A549 (cell line): Measurements from ENCODE around the gene MAGI2. TPM values are rescaled to one million over a fixed set of nuclear protein-coding genes. Genes with fewer than 3 reads are reported as not detected.

ENCODE experiments used
- ATAC-seq, 2 experiments: fragments of 200-7000 bp in 1 of 2; fragments of >200 bp in 1 of 2; cut with Nextera tagmentation in 1 of 2; cut with Tn5 transposase in 1 of 2; 3 replicates each; pipeline versions ENCODE4 v1.8.0 to v1.9.1; 2018 to 2020; ENCODE audit warnings: mild to moderate bottlenecking in 1 of 2, moderate library complexity in 1 of 2
- CTCF ChIA-PET: fragments of 300-600 bp; sonication (Branson Sonifier 250); formaldehyde crosslinking; extraction: SDS; loops from one replicate; lab custom pipeline; 2021; ENCODE audit warnings: antibody characterized with exemption, inconsistent platforms; lab: Yijun Ruan, JAX
- POLR2A ChIA-PET: fragments of 350-600 bp; formaldehyde crosslinking; extraction: SDS; loops from one replicate; lab custom pipeline; 2021; ENCODE audit warnings: antibody characterized with exemption, inconsistent platforms; lab: Yijun Ruan, JAX
- DNase-seq, 2 experiments: peaks; one replicate each; pipeline versions ENCODE4 v3.0.0 to v3.0.0-alpha.2; 2011 to 2016; ENCODE audit warnings: low read depth in 1 of 2, low spot score in 1 of 2
- FAIRE-seq: peaks from 2 replicates; lab custom pipeline; 2011; peaks lifted over from hg19 to GRCh38; lab: Jason Lieb, UNC
- H3K27ac ChIP-seq, 2 experiments: fragments of >200 bp; sonication (Bioruptor Twin); formaldehyde crosslinking; 3 replicates each; pipeline ENCODE4 v1.5.1; 2016 to 2017
- H3K4me1 ChIP-seq: fragments of >200 bp; sonication (Bioruptor Twin); formaldehyde crosslinking; 3 replicates; pipeline ENCODE4 v1.6.1; 2016
- H3K4me2 ChIP-seq: fragments of >200 bp; sonication (Bioruptor Twin); formaldehyde crosslinking; 3 replicates; pipeline ENCODE4 v1.6.1; 2016
- H3K4me3 ChIP-seq: fragments of >200 bp; sonication (Bioruptor Twin); formaldehyde crosslinking; 3 replicates; pipeline ENCODE4 v1.5.1; 2016
- H3K9me3 ChIP-seq: fragments of >200 bp; sonication (Bioruptor Twin); formaldehyde crosslinking; 3 replicates; pipeline ENCODE4 v1.6.1; 2016
- CBX2 ChIP-seq: fragments of 200-600 bp; sonication (generic); IDR thresholded peaks from 2 replicates; pipeline ENCODE4 v1.6.1; 2016; ENCODE audit warnings: low read depth, mild to moderate bottlenecking, borderline replicate concordance
- CHD2 ChIP-seq: fragments of 150-350 bp; IDR thresholded peaks from 2 replicates; pipeline ENCODE4 v1.6.1; 2014; ENCODE audit warnings: low read length; ENCODE audit not compliant: partially characterized antibody
- EHF ChIP-seq: fragments of 250-450 bp; sonication (Bioruptor Pico); IDR thresholded peaks from 2 replicates; pipeline ENCODE4 v1.5.0; 2020; ENCODE audit warnings: mild to moderate bottlenecking
- EHMT2 ChIP-seq: fragments of 200-600 bp; sonication (generic); IDR thresholded peaks from 2 replicates; pipeline ENCODE4 v1.6.1; 2016; ENCODE audit warnings: antibody characterized with exemption, low read depth, mild to moderate bottlenecking, moderate library complexity
- EP300 ChIP-seq, 2 experiments: fragments of >200 bp; sonication (Bioruptor Twin); formaldehyde crosslinking; IDR thresholded peaks; 2 replicates in 1 of 2; 3 replicates in 1 of 2; pipeline ENCODE4 v1.6.1; 2016 to 2017
- ESRRA ChIP-seq: fragments of 150-350 bp; IDR thresholded peaks from 2 replicates; pipeline ENCODE4 v1.6.1; 2014; ENCODE audit warnings: mild to moderate bottlenecking, low read length, borderline replicate concordance
- FOSB ChIP-seq: fragments of 250-450 bp; sonication (Bioruptor Pico); IDR thresholded peaks from 2 replicates; pipeline ENCODE4 v1.5.0; 2020; ENCODE audit warnings: mild to moderate bottlenecking, moderate library complexity
- FOXS1 ChIP-seq: fragments of 250-450 bp; sonication (Bioruptor Pico); IDR thresholded peaks from 2 replicates; pipeline ENCODE4 v1.5.0; 2020; ENCODE audit warnings: mild to moderate bottlenecking, moderate library complexity
- GATA3 ChIP-seq: IDR thresholded peaks from 2 replicates; pipeline ENCODE4 v1.6.1; 2012; ENCODE audit warnings: borderline replicate concordance
- HOXA7 ChIP-seq: fragments of 250-450 bp; sonication (Bioruptor Pico); IDR thresholded peaks from 2 replicates; pipeline ENCODE4 v1.5.0; 2020; ENCODE audit warnings: mild to moderate bottlenecking, moderate library complexity
- HOXB13 ChIP-seq: fragments of 250-450 bp; sonication (Bioruptor Pico); IDR thresholded peaks from 2 replicates; pipeline ENCODE4 v1.5.0; 2020; ENCODE audit warnings: low read depth, mild to moderate bottlenecking, moderate library complexity
- JUNB ChIP-seq: fragments of >200 bp; sonication (Bioruptor Twin); formaldehyde crosslinking; IDR thresholded peaks from 2 replicates; pipeline ENCODE4 v1.6.1; 2016
- MAZ ChIP-seq: fragments of 150-350 bp; IDR thresholded peaks from 2 replicates; pipeline ENCODE4 v1.6.1; 2014; ENCODE audit warnings: antibody characterized with exemption, low read depth, low read length, borderline replicate concordance
- MYC ChIP-seq: IDR thresholded peaks from 2 replicates; pipeline ENCODE4 v1.6.1; 2012; ENCODE audit warnings: mild to moderate bottlenecking, inconsistent platforms, low read length, improper control_type of control experiment, borderline replicate concordance
- NR3C1 ChIP-seq: fragments of >200 bp; sonication (Bioruptor Twin); formaldehyde crosslinking; IDR thresholded peaks from 3 replicates; pipeline ENCODE4 v1.6.1; 2017
- PHF8 ChIP-seq: fragments of 200-600 bp; sonication (generic); IDR thresholded peaks from 2 replicates; pipeline ENCODE4 v1.6.1; 2016; ENCODE audit warnings: low read depth, mild to moderate bottlenecking, antibody characterized with exemption, moderate library complexity, borderline replicate concordance
- RARB ChIP-seq: fragments of 250-450 bp; sonication (Bioruptor Pico); IDR thresholded peaks from 2 replicates; pipeline ENCODE4 v1.8.0; 2021; ENCODE audit warnings: mild to moderate bottlenecking, moderate library complexity
- RCOR1 ChIP-seq: fragments of 150-350 bp; IDR thresholded peaks from 2 replicates; pipeline ENCODE4 v1.6.1; 2014; ENCODE audit warnings: antibody characterized with exemption, low read length, low read depth
- SMC3 ChIP-seq: fragments of >200 bp; sonication (Bioruptor Twin); formaldehyde crosslinking; IDR thresholded peaks from 3 replicates; pipeline ENCODE4 v1.6.1; 2018; ENCODE audit warnings: inconsistent platforms
- TFCP2L1 ChIP-seq: fragments of 250-450 bp; sonication (Bioruptor Pico); IDR thresholded peaks from 2 replicates; pipeline ENCODE4 v1.5.0; 2021; ENCODE audit warnings: mild to moderate bottlenecking
- ZSCAN20 ChIP-seq: fragments of 250-450 bp; sonication (Bioruptor Pico); IDR thresholded peaks from 2 replicates; pipeline ENCODE4 v1.8.0; 2022; ENCODE audit warnings: mild to moderate bottlenecking, moderate library complexity
- WGBS: methylation state at CpG from one replicate; pipeline ENCODE4 v1.1.6; 2017; ENCODE audit errors: missing lambda C conversion rate; 5-methylcytosine and 5-hydroxymethylcytosine counted together
- polyA plus RNA-seq, 4 experiments: library from polyadenylated mRNA; depleted of rRNA in 3 of 4; stranded (reverse); fragments of >200 nt; fragmentation: RNase III in 1 of 4; extraction: RNeasy Plus Mini Kit Qiagen cat#74134 plus additional on column Dnase treatment in 1 of 4; gene quantifications; 2 replicates in 3 of 4; 3 replicates in 1 of 4; pipeline ENCODE4 v1.2.3, GENCODE V29; 2011 to 2017
- TF ChIP-seq, protein P1 (sequence below): fragments of 150-350 bp; IDR thresholded peaks from 2 replicates; pipeline ENCODE4 v1.6.1; 2014; ENCODE audit warnings: low read depth, mild to moderate bottlenecking, low read length
- TF ChIP-seq, protein P2 (sequence below): fragments of 250-450 bp; sonication (Bioruptor Pico); IDR thresholded peaks from 2 replicates; pipeline ENCODE4 v1.5.0; 2021; ENCODE audit warnings: mild to moderate bottlenecking, moderate library complexity, borderline replicate concordance
- TF ChIP-seq, protein P3 (sequence below): fragments of >200 bp; sonication (Bioruptor Twin); formaldehyde crosslinking; IDR thresholded peaks from 3 replicates; pipeline ENCODE4 v1.6.1; 2016
- TF ChIP-seq, protein P4 (sequence below): fragments of >200 bp; sonication (Bioruptor Twin); formaldehyde crosslinking; IDR thresholded peaks from 2 replicates; pipeline ENCODE4 v1.6.1; 2016
- TF ChIP-seq, protein P5 (sequence below): fragments of 250-450 bp; sonication (Bioruptor Pico); IDR thresholded peaks from 2 replicates; pipeline ENCODE4 v1.5.0; 2020; ENCODE audit warnings: low read depth, mild to moderate bottlenecking, moderate library complexity

Gene MAGI2
- polyA plus RNA-seq, 2 of the 4 experiments (the other 2 are of a cell fraction): 0.48 to 0.81 TPM

DNA sequence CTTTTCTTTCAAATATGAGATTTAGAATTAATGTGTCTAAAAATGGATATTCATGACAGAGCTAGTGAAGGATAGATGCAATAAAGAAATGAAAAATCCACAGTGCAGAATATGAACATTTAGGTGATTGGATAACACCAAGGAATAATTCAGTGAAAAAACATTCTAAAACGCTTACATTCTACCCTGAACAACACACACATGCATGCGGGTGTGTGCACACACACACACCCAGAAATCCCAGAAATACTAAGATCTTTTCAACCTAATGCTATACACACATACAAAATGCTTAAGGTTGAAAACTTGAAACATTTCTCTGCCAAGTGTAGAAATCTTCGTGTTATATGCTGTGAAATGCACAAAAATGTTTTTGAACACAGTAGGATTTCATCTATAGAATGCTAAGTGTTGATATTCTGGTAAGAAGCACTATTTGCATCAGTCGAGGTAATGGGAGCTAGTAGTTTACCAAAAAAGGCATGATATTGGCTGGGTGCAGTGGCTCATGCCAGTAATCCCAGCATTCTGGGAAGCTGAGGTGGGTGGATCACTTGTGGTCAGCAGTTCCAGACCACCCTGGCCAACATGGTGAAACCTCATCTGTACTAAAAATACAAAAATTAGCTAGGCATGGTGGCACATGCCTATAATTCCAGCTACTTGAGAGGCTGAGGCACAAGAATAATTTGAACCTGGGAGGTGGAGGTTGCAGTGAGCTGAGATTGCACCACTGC, 1054.3 kb downstream of the MAGI2 start:
- CTCF ChIA-PET: interaction anchor here (0.9 kb wide), 1 partner anchor 682 kb away, joined by 3 read pairs; no protein-coding TSS in a partner anchor

DNA sequence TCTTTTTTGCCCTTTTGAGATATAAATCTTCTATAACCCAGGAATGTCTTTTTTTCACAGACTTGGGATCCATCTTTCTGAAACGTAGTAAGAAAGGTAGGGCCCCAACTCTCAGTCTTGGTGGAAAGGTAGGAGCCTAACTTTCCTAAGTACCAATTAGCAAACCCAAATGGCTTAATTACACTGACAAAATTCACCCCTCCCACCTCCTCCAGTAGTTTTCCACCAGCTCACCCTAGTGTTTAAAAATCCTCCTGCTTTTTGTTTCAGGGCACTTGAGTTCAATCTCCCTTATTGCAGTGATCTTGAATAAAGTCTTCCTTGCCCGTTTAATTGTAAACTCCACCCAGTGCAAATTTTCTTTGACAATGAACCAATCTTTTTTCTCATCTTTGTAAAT, 1054.9 kb downstream of the MAGI2 start:
- ATAC-seq: no peak
- H3K9me3 ChIP-seq: no peaks in the 10 kb centered on the region
- H3K4me2 ChIP-seq: no peak overlapping the region
- POLR2A ChIA-PET: no interaction called here
- no peaks in the 10 kb centered on the region for H3K4me1 ChIP-seq
- CTCF ChIA-PET: interaction anchor here (0.9 kb wide), 1 partner anchor 683 kb away, joined by 3 read pairs; no protein-coding TSS in a partner anchor
- WGBS: 3% methylated on average over 2 of the region's 2 CpGs
- no peak for DNase-seq
- no peak for FAIRE-seq
- H3K4me3 ChIP-seq: no peak overlapping the region
- H3K27ac ChIP-seq: no peak overlapping the region
- TF ChIP-seq, protein P1, sequence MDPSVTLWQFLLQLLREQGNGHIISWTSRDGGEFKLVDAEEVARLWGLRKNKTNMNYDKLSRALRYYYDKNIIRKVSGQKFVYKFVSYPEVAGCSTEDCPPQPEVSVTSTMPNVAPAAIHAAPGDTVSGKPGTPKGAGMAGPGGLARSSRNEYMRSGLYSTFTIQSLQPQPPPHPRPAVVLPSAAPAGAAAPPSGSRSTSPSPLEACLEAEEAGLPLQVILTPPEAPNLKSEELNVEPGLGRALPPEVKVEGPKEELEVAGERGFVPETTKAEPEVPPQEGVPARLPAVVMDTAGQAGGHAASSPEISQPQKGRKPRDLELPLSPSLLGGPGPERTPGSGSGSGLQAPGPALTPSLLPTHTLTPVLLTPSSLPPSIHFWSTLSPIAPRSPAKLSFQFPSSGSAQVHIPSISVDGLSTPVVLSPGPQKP: no peak
- no peak for TF ChIP-seq EP300 (IDR thresholded peaks at IDR 0.05)
- no peak for TF ChIP-seq GATA3
- TF ChIP-seq HOXB13 (CRISPR knock-in tag): no peak
- no peak for TF ChIP-seq EHF (CRISPR knock-in tag)
- TF ChIP-seq EHMT2: no peak
- TF ChIP-seq TFCP2L1 (CRISPR knock-in tag): no peak
- no peak for TF ChIP-seq RARB (CRISPR knock-in tag)
- no peak for TF ChIP-seq MYC
- TF ChIP-seq, protein P2, sequence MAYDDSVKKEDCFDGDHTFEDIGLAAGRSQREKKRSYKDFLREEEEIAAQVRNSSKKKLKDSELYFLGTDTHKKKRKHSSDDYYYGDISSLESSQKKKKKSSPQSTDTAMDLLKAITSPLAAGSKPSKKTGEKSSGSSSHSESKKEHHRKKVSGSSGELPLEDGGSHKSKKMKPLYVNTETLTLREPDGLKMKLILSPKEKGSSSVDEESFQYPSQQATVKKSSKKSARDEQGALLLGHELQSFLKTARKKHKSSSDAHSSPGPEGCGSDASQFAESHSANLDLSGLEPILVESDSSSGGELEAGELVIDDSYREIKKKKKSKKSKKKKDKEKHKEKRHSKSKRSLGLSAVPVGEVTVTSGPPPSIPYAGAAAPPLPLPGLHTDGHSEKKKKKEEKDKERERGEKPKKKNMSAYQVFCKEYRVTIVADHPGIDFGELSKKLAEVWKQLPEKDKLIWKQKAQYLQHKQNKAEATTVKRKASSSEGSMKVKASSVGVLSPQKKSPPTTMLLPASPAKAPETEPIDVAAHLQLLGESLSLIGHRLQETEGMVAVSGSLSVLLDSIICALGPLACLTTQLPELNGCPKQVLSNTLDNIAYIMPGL (CRISPR knock-in tag): no peak
- TF ChIP-seq, protein P3, sequence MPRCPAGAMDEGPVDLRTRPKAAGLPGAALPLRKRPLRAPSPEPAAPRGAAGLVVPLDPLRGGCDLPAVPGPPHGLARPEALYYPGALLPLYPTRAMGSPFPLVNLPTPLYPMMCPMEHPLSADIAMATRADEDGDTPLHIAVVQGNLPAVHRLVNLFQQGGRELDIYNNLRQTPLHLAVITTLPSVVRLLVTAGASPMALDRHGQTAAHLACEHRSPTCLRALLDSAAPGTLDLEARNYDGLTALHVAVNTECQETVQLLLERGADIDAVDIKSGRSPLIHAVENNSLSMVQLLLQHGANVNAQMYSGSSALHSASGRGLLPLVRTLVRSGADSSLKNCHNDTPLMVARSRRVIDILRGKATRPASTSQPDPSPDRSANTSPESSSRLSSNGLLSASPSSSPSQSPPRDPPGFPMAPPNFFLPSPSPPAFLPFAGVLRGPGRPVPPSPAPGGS: no peak
- TF ChIP-seq HOXA7 (CRISPR knock-in tag): no peak
- TF ChIP-seq PHF8: no peak
- TF ChIP-seq NR3C1: no peak

More for the DNA sequence above, 1054.3 kb downstream of the MAGI2 start:
- DNase-seq (no peak), FAIRE-seq (no peak), ATAC-seq (no peak)
- no peak overlapping the region for H3K4me2 ChIP-seq
- no peak for TF ChIP-seq TFCP2L1 (CRISPR knock-in tag)
- TF ChIP-seq, protein P3: no peak
- no peak for TF ChIP-seq FOXS1 (CRISPR knock-in tag)
- no peak for TF ChIP-seq ZSCAN20 (CRISPR knock-in tag)
- TF ChIP-seq GATA3: no peak
- no peak for TF ChIP-seq CBX2
- TF ChIP-seq RCOR1: no peak
- TF ChIP-seq, protein P4, sequence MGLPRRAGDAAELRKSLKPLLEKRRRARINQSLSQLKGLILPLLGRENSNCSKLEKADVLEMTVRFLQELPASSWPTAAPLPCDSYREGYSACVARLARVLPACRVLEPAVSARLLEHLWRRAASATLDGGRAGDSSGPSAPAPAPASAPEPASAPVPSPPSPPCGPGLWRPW: no peak
- no peak for TF ChIP-seq PHF8
- TF ChIP-seq SMC3: no peak
- TF ChIP-seq NR3C1: no peak
- TF ChIP-seq, protein P5, sequence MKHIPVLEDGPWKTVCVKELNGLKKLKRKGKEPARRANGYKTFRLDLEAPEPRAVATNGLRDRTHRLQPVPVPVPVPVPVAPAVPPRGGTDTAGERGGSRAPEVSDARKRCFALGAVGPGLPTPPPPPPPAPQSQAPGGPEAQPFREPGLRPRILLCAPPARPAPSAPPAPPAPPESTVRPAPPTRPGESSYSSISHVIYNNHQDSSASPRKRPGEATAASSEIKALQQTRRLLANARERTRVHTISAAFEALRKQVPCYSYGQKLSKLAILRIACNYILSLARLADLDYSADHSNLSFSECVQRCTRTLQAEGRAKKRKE (CRISPR knock-in tag): no peak
- no peak for TF ChIP-seq FOSB (CRISPR knock-in tag)
- TF ChIP-seq JUNB: no peak
- TF ChIP-seq ESRRA: no peak
- TF ChIP-seq CHD2: no peak
- TF ChIP-seq MAZ: no peak
- TF ChIP-seq, protein P2 (CRISPR knock-in tag): no peak
- POLR2A ChIA-PET: no interaction called here
- H3K9me3 ChIP-seq: no peaks in the 10 kb centered on the region
- H3K4me3 ChIP-seq: no peak overlapping the region
- no peaks in the 10 kb centered on the region for H3K4me1 ChIP-seq
- 14% methylated on average over 4 of the region's 4 CpGs for WGBS
- H3K27ac ChIP-seq: no peak overlapping the region
